Measurements from ENCODE around the gene RNF180. TPM values are rescaled to one million over a fixed set of nuclear protein-coding genes. Genes with fewer than 3 reads are reported as not detected.
A peak's percentile ranks its signal among the peaks of the same experiment; 100 is the strongest.
"Not testable (repeated sequence)": the region's sequence is repeated elsewhere in the genome, so short reads cannot be mapped to it uniquely, and the experiment has no call there.

The RNF180 gene
- total and polyA plus RNA-seq, 4 donors: 1.4 to 24.4 (median 6.3) TPM

- no peak for ATAC-seq (ENCODE audit: insufficient read depth, low FRiP score)
- no peaks in the 10 kb centered on the region for H3K9me3 ChIP-seq (ENCODE audit: control insufficient read depth in 4 of 4, insufficient read depth in 3 of 4, low read length in 3 of 4)
- no peaks in the 10 kb centered on the region for H3K27me3 ChIP-seq (ENCODE audit: control insufficient read depth in 3 of 3, insufficient read depth in 3 of 3, low read length in 2 of 3)
- no peak overlapping the region for H3K9ac ChIP-seq (ENCODE audit: insufficient read depth in 1 of 2, low read length in 2 of 2)
- no peak for TF ChIP-seq CTCF (IDR thresholded peaks at IDR 0.05; ENCODE audit: control extremely low read depth, extremely low read depth)
- H3K4me1 ChIP-seq (ENCODE audit: control insufficient read depth in 5 of 5, insufficient read depth in 5 of 5, low read length in 5 of 5): peaks cover 0 to 15% (median 4%) of the 10 kb centered on the region in 5 donors
- no peak overlapping the region for H3K4me3 ChIP-seq
- peak in 2 of 3 donors; percentile 20 to 28 for DNase-seq
- H3K36me3 ChIP-seq (ENCODE audit: control insufficient read depth in 4 of 4, insufficient read depth in 4 of 4, low read length in 4 of 4): no peaks in the 10 kb centered on the region
- H3K27ac ChIP-seq (ENCODE audit: low read depth in 1 of 2, low read length in 1 of 2): no peak overlapping the region
- WGBS, 2 donors: 64 to 82% methylated on average over 5 of the region's 5 CpGs
These were observed 47.9 kb downstream of the RNF180 start for GRCh38 chr5:64213531-64213930.

GRCh38 chr5:64214132-64214531 is 48.5 kb downstream of the RNF180 start:
- Histone ChIP-seq H3K27ac (ENCODE audit: low read depth in 1 of 2, low read length in 1 of 2) (no peak overlapping the region), H3K4me3 (no peak overlapping the region), H3K9ac (ENCODE audit: insufficient read depth in 1 of 2, low read length in 2 of 2) (no peak overlapping the region), H3K9me3 (ENCODE audit: control insufficient read depth in 4 of 4, insufficient read depth in 3 of 4, low read length in 3 of 4) (no peaks in the 10 kb centered on the region), H3K36me3 (ENCODE audit: control insufficient read depth in 4 of 4, insufficient read depth in 4 of 4, low read length in 4 of 4) (no peaks in the 10 kb centered on the region), H3K27me3 (ENCODE audit: control insufficient read depth in 3 of 3, insufficient read depth in 3 of 3, low read length in 2 of 3) (no peaks in the 10 kb centered on the region), H3K4me1 (ENCODE audit: control insufficient read depth in 5 of 5, insufficient read depth in 5 of 5, low read length in 5 of 5) (peaks cover 0 to 15% (median 4%) of the 10 kb centered on the region in 5 donors)
- 77 to 87% methylated on average over 3 of the region's 3 CpGs for WGBS, 2 donors
- no peak for DNase-seq
- no peak for TF ChIP-seq CTCF (IDR thresholded peaks at IDR 0.05; ENCODE audit: control extremely low read depth, extremely low read depth)
- ATAC-seq (ENCODE audit: insufficient read depth, low FRiP score): no peak

- Histone ChIP-seq H3K27me3 (ENCODE audit: control insufficient read depth in 3 of 3, insufficient read depth in 3 of 3, low read length in 2 of 3) (no peaks in the 10 kb centered on the region), H3K36me3 (ENCODE audit: control insufficient read depth in 4 of 4, insufficient read depth in 4 of 4, low read length in 4 of 4) (peaks cover 0 to 2% (median 0%) of the 10 kb centered on the region in 4 donors), H3K4me1 (ENCODE audit: control insufficient read depth in 5 of 5, insufficient read depth in 5 of 5, low read length in 5 of 5) (no peaks in the 10 kb centered on the region), H3K27ac (ENCODE audit: low read depth in 1 of 2, low read length in 1 of 2) (no peak overlapping the region), H3K9ac (ENCODE audit: insufficient read depth in 1 of 2, low read length in 2 of 2) (no peak overlapping the region), H3K9me3 (ENCODE audit: control insufficient read depth in 4 of 4, insufficient read depth in 3 of 4, low read length in 3 of 4) (peaks cover 0 to 7% (median 0%) of the 10 kb centered on the region in 4 donors), H3K4me3 (no peak overlapping the region)
- WGBS, 2 donors: 90 to 97% methylated on average over 1 of the region's 1 CpG
- no peak for TF ChIP-seq CTCF (IDR thresholded peaks at IDR 0.05; ENCODE audit: control extremely low read depth, extremely low read depth)
- DNase-seq: no peak
- ATAC-seq (ENCODE audit: insufficient read depth, low FRiP score): no peak
These were observed 56.3 kb downstream of the RNF180 start for GRCh38 chr5:64221911-64222310.

- ATAC-seq (ENCODE audit: insufficient read depth, low FRiP score); H3K9me3 ChIP-seq (ENCODE audit: control insufficient read depth in 4 of 4, insufficient read depth in 3 of 4, low read length in 3 of 4); H3K27ac ChIP-seq (ENCODE audit: low read depth in 1 of 2, low read length in 1 of 2); H3K36me3 ChIP-seq (ENCODE audit: control insufficient read depth in 4 of 4, insufficient read depth in 4 of 4, low read length in 4 of 4); DNase-seq; H3K9ac ChIP-seq (ENCODE audit: insufficient read depth in 1 of 2, low read length in 2 of 2); H3K4me3 ChIP-seq; H3K27me3 ChIP-seq (ENCODE audit: control insufficient read depth in 3 of 3, insufficient read depth in 3 of 3, low read length in 2 of 3); H3K4me1 ChIP-seq (ENCODE audit: control insufficient read depth in 5 of 5, insufficient read depth in 5 of 5, low read length in 5 of 5): not testable (repeated sequence)
- 96 to 97% methylated on average over 43 to 50 of the region's 50 CpGs for WGBS, 2 donors
These were observed 59.8 kb downstream of the RNF180 start for GRCh38 chr5:64225286-64225981.

GRCh38 chr5:64227131-64227537 is 61.5 kb downstream of the RNF180 start:
- ATAC-seq (ENCODE audit: insufficient read depth, low FRiP score); H3K4me3 ChIP-seq; H3K9ac ChIP-seq (ENCODE audit: insufficient read depth in 1 of 2, low read length in 2 of 2); H3K27me3 ChIP-seq (ENCODE audit: control insufficient read depth in 3 of 3, insufficient read depth in 3 of 3, low read length in 2 of 3); H3K4me1 ChIP-seq (ENCODE audit: control insufficient read depth in 5 of 5, insufficient read depth in 5 of 5, low read length in 5 of 5); H3K27ac ChIP-seq (ENCODE audit: low read depth in 1 of 2, low read length in 1 of 2); DNase-seq; H3K9me3 ChIP-seq (ENCODE audit: control insufficient read depth in 4 of 4, insufficient read depth in 3 of 4, low read length in 3 of 4); H3K36me3 ChIP-seq (ENCODE audit: control insufficient read depth in 4 of 4, insufficient read depth in 4 of 4, low read length in 4 of 4): not testable (repeated sequence)
- WGBS, 2 donors: 91 to 92% methylated on average over 7 of the region's 7 CpGs

All from lung (tissue), 12 donors.